GM19043 (cell line): Measurements from ENCODE around the gene RMP24.
A peak's percentile ranks its signal among the peaks of the same experiment; 100 is the strongest.

Experiments
- ATAC-seq: cut with Tn5 transposase; IDR thresholded peaks from one replicate; pipeline ENCODE4 v1.9.1; 2021; ENCODE audit warnings: low read depth; ENCODE audit not compliant: unreplicated experiment

RMP24 gene

DNA sequence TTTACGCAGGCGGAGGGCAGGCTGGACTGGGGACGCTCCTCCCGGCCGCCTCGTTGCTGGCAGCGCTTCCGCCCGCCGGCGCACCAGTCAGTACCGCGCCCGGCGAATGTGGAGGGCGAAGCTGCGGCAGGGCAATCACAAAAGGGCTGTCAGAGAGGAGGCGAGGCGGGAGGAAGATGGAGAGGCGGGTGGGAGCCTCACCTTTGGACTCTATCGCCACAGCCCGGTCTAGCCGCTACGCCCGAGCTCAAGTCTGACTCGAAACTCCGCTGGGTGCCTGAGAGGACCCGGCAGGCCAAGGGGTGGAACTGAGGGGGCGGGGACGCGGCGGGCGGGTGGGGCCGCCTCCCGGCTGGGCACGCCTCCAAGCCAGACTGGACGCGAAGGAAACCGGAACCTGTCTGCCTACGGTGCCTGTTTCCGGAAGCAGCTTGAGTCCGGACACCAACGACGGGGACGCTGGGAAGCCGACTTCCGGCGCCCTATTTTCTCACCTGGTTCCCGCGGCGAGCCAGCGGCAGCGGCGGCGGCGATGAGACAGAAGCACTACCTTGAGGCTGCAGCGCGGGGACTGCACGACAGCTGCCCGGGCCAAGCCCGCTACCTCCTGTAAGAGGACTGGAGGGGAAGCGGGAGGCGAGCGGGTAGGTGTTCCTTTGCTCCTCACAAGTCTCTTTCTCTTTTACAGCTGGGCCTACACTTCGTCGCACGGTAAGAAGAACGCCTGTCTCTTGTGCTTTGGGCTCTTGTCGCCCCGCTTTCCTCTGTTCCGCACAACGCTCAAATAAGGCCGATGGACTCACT lies at the start of gene RMP24:
Gene RMP24, plus strand, starts transcription at position 483 of the 804 bp plus-strand sequence.
- peak; percentile 83 for ATAC-seq

DNA sequence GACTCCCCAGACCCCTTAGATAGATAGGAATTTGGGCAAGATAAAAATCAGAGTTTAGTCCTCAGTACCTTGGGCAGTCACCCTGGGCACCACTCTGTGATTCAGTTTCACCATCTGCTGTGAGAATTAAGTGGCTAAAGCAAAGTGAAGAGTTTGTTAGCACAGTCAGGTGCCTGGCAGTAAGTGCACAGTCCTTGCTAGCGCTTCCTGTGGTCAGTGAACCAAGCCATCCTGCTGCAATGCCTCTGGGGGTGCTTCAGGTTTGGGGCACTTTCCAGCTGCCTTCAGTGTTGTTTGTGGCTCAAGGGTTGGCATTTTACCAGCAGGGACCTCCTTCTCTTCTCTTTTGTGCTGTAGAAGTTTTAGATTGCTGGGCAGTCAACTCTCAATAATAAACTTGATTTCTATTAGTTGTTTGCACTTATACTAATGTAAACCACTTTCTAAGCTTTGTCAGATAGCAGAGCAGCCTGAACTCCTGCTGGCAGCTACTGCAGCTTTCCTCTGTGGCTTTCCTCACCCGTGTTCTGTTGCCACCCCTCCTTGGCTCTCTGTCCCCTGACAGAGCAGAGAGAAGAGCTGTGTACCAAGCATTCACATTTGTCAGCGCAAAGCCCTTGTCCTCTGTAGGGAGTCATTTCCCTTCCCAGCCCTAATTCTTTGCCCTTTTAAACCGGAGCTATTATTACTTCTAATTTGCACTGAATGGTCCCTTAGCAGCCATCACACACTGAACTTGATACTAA lies 48.4 kb upstream of the RMP24 start:
- no peak for ATAC-seq

DNA sequence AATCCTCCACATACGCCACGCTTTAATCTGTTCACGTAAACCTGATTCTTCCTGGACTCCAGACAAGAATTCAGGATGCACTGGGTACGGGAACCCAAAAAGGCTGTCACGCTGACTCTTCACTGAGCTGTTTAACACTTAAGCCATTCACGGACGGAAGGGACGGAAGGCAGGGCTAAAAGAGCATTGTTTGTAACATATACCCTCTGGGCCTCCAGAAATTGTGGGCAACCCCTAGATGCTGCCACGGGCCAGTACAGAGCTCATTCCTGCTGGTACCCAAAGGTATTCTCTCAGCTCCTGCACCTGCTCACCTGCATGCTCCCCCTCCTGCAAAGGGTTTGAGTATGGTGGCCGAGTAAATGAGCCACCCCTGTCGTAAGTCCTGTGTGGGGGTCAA lies 45.6 kb upstream of the RMP24 start:
- no peak for ATAC-seq

DNA sequence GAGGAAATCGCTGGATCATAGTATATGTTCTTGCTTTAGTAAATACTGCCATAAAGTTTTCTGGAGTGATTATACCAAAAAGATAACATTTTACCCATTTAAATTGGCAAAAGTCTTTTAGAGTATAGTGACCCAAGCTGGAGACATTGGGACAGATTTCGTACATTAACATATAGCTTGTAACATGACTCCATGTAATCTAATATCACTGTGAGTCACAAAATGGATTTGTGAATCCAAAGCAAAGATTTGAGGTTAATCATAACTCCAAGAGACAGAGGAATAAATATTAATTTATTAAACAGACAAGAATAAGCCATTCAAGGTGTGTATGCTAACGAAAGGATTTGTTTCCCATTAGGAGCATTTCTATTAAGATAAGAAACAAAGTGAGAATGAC lies 45.0 kb upstream of the RMP24 start:
- ATAC-seq = no peak

DNA sequence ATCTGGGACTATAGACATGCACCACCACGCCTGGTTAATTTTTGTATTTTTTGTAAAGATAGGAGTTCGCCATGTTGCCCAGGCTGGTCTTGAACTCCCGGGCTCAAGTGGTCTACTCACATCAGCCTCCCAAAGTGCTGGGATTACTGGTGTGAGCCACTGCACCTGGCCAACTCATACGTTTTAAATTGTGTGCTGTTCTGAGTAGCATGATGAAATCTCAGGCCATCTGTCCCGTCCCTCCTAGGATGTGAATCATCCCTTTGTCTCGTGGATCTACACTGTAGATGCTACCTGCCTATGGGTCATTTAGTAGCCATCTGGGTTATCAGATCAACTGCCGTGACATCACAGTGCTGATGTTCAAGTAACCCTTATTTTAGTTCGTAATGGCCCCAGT lies 38.5 kb upstream of the RMP24 start:
- no peak for ATAC-seq

DNA sequence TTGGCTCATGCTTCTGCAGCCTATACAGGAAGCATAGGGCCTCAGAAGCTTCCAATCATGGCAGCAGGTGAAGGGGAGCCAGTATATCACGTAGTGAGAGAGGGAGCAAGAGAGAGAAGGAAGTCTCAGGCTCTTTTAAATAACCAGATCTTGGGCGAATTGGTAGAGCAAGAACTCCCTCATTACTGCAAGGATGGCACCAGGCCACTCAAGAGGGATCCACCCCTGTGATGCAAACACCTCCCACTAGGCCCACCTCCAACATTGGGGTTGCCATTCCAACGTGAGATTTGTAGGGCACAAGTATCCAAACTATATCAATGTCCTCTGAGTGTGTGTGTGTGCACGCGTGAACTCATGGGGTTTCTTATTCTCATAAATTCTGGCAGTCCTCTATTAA lies 37.6 kb upstream of the RMP24 start:
- ATAC-seq = no peak

DNA sequence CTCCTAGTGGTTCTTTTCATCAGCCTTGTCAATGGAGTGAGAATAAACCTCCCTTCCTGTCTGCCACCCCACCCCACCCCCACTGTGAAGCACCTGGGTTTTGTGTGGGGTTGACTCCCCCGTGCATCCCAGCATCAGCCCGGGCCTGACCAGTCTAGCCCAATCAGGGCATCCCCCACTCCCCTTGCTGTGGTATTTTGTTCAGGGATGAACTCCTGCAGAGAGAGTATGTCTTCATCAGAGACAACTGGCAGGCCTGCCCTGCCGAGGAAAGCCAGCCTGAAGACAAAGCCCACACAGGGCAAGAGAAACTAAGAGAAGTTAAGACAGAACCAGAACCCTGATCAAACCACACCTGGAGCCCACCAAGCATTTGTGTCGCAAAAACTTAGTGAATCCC lies 36.7 kb upstream of the RMP24 start:
- ATAC-seq = no peak

DNA sequence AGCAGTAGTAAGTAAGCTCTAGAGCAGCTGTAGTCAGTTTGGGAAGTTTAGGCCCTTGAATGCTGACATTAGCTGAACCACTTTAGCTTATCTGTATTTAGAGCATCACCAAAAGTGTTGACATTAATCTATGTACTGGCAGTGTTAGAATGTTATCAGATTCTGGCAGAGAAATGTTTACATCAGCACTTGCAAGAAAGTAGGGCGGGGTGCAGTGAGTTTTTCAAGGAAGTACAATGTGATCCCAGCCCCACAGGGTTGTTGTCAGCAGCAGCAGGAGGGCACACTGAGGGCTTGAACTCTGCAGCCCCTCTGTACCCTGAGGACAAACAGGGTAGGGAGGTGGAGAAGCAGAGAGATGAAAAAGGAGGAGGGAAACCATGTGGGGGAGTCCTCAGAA lies 35.5 kb upstream of the RMP24 start:
- no peak for ATAC-seq

DNA sequence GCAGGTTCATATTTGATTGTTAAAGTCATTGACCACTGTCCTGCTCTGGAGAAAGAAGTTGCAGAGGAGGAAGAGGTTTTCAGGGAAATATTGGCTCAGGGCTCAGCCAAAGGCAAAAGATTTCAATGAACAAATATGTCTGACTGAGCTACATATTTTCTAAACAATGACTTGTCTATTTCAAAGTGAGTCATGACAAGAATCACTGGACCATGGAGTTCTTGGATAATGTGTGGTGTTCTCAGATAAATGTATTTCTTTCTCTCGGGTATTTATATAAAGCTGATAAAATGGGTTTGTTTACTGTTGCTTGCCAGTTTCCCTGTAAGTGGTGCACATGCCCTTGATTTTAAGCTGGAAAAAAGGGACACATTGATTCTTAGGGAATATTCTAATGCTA lies 34.3 kb upstream of the RMP24 start:
- ATAC-seq = no peak

DNA sequence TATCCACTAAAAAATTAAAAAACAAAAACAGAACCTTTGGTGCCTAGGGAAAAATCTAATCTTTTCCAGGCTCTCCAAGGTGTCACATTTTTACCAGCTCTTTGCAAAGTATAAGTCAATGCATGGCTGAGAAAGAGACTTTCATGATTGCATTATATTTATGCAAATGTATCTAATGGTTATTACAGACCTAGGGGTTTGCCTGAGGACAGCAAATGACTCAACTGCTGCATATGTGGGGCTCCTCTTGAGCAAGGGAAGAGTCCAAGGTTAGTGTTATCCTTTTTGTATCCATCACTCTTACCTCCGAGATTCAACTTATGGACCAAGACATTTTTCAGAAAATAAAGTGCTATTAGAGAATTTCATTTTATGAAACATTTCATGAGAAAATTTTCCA lies 33.9 kb upstream of the RMP24 start:
- no peak for ATAC-seq

DNA sequence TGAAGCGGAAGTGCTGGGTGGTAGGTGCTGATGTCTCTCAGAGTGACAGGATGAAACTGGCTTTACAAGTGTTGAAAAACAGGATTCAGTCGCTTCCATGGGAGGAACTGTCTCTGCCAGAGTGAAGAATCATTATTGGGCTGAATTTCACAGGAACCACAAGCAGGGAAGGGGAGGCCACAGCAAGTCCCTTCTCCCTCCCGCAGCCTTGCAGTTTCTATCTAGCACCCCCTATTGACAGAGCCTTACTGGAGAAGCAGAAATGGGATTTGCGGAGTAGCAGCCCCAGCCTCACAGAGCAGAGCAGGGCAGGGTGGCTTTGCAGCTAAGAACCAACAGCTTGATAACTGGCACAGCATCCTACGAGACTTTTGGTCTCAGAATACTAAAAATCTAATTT lies 33.3 kb upstream of the RMP24 start:
- no peak for ATAC-seq

DNA sequence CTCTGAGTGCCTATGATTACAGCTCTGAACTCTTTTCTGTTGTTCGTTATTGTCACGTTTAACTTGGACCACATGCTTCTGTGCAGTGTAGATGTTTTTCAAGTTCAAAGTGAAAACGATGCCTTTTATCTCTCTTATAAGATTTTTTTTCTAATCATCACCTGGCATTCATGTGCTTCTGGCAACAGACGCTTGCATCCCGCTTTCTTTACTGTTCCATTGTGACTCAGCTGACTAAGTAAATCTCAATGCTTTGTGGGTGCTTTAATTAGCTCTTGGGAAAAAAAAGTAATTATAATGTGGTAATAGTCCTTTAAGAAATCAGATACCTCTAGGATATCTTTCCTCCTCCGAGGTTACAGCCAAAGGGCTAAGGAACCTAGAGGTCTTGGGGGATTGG lies 31.2 kb upstream of the RMP24 start:
- ATAC-seq = no peak

DNA sequence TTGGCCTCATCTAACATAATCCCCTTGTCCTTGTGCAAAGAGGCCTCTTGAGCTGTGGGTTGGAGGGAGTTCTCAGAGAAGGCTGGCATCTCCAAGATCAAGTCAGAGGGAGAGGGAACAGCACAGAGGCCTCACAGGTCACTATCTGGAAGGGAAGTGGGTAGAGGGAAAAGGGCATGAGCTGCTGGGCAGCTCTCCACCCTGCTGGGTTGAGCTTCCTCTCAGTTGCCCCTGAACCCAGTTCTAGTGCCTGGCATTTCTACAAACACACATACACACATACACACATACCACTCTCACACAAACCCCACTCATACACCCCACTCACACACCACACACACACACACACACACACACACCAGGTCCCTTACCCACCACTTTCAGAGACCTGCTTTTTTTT lies 30.3 kb upstream of the RMP24 start:
- ATAC-seq = no peak

DNA sequence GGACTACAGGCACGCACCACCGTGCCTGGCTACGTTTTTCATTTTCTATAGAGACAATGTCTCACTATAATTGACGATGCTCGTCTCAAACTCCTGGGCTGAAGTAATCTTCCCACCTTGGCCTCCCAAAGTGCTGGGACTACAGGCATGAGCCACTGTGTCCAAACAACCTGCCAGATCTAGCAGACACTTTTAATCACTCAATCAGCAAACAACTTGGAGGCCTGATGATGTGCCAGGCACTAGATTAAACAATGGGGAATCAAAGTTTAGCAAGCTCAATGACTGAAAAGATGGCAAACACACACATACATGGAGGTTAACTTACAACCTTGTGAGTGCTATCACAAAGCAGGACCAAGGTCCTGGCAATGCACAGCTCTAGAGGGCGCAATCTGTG lies 29.8 kb upstream of the RMP24 start:
- no peak for ATAC-seq

DNA sequence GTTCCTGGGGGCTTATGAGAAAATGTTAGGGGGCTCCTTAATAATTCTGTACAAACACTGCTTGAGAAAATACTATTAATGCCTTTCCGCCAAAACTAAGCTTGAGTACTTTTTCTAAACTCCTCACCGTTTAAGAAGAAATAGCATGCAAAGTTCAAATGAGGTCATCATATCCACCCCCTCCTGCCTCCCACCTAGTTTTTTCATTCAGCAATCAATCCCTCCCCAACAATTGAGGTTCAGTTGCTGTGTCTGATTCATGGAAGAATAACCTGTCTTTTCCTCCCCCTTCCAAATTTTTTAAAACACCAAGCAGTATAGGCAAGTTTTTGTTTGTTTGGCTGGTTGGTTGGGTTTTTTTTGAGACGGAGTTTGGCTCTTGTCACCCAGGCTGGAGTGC lies 24.4 kb upstream of the RMP24 start:
- ATAC-seq = no peak

DNA sequence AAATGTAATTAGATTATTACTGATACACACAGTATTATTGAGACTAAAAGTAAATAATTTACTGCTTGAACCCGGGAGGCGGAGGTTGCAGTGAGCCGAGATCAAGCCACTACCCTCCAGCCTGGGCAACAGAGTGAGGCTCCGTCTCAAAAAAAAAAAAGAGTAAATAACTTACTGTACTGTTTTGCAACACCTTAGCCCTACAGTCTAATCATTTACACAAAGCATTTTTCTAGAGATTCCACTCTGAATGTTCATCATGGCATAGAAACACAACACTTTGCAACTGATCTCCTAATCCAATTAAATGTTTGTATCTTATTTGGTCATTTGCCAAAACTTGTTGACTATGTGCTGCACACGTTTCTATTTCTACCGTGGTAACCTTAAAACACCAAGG lies 23.4 kb upstream of the RMP24 start:
- no peak for ATAC-seq

DNA sequence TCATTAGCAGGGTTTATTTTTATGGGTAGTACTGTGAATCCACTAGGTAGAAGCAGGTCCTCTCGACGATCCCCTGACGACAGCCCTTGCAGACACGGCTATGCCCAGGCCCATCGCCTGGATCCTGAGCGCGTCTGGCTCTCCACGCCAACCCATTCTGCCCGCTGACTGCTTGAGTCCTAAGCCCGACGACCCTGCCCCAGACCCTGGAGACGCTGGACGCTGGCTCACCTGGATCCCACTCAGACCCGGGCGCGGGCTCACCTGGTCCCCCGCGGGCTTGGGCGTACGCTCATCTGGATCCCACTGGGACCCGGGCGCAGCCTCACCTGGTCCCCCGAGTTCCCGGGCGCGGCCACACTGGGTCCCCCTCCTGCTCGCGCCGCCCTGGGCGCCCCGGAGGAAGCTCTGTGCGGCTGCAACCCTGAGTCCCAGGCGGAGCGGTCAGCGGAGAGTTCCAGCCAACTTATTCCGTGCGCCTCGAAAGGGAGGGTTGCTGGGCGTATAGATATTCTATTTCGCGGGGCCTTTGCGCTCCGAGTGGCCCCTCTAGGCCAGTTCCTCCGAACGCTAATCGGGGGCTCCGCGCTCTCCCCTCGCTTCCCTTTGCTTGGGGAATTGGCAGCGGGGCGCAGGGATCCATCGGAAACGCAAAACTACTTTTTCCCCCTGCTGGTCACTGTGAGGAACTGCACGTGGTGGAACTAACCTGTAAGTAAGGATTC lies 22.4 kb upstream of the RMP24 start:
- peak; percentile 49 for ATAC-seq

DNA sequence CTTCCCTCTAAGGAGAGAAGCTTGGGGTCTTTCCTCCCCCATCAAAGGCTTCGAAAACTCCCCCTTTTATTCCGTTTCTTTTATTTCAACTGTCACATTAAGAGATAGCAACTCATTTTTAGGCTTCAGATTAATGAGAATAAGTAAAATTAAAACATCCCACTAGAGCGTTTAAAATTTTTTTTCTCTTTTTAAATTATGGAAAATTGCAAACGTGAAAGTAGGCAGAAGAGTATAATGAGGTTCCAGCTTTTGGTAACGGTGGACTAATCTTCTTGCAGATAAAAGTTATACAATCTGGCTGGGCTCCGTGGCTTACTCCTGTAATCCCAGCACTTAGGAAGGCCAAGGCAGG lies 21.9 kb upstream of the RMP24 start:
- no peak for ATAC-seq

DNA sequence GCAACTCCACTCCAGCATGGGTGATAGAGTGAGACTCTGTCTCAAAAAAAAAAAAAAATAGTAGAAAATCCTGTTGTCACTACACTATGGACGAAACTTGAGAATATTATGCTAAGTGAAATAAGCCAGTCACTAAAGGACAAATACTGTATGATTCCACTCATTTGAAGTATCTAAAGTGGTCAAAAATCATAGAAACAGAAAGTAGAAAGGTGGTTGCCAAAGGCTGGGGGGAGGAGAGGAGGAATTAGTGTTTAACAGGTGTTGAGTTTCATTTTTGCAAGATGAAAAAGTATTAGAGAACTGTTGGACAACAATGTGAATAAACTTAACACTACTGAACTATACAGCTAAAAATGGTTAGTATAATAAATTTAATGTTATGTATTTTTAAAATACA lies 18.8 kb upstream of the RMP24 start:
- no peak for ATAC-seq

DNA sequence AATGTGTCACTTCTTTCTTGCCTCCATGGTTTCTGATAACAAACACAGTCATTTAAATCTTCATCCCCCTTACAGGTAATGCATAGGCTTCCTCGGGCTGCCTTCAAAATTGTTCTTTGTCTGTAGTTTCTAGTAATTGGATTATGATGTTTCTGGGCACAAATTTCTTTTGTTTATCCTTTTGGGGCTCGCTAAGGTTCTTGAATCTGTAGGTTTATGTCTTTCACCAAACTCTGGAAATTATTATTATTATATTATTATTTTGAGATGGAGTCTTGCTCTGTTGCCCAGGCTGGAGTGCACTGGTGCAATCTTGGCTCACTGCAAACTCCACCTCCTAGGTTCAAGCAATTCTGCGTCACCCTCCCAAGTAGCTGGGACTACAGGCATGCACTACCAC lies 16.3 kb upstream of the RMP24 start:
- ATAC-seq = no peak

DNA sequence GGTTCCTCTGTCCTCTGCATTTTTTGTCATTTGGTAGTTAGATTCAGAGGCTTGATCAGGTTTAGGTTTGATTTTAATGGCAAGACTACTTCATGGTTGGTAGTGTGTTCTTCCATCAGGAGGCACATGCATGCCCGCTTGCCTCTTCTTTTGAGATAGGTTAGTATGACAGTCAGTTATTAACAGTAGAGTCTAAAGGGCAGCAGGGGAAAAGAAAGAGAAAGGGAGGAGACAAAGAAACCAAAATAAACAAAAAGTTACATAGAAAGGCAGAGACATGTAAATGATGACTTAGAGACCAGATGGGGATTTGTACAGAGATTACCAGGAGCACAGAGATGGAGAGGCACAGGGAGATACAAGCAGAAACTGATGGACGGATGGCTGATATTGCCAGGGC lies 10.2 kb upstream of the RMP24 start:
- ATAC-seq = no peak

DNA sequence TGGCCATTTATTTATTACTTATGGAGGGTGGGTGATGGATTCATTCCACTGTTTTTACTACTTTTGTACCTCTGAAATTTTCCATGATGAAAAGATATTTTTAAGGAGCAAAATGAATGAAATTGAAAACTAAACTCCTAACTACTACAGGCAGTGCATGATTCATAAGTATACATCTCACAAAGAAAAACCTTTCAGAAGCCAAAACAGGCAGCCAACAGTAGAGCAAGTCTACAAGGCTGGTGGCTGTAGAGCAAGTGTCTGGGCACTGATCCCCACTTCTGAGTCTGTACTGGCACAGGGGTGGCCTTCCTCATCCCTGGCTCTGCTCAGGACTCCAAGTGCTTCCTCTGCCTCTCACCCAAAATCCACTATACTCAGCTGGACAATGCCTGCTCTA lies 8.2 kb upstream of the RMP24 start:
- no peak for ATAC-seq
